ENCODE results near the gene SLC5A12.

- no peak for TF ChIP-seq POLR2A (IDR thresholded peaks at IDR 0.05)
- no peak for TF ChIP-seq CTCF (IDR thresholded peaks at IDR 0.05)
These were observed 6.7 kb downstream of the SLC5A12 start for GRCh38 chr11:26715133-26715532.
